Body of pancreas (tissue), 4 donors: ENCODE measurements around the gene NEDD4. TPM values are rescaled to one million over a fixed set of nuclear protein-coding genes. Genes with fewer than 3 reads are reported as not detected.
"Not testable (repeated sequence)": the region's sequence is repeated elsewhere in the genome, so short reads cannot be mapped to it uniquely, and the experiment has no call there.

Experiments used
- ATAC-seq: fragments of 150-250 bp; one replicate; pipeline ENCODE4 v1.9.1; 2016
- DNase-seq, 4 donors: peaks; one replicate each; pipeline ENCODE4 v3.0.0-alpha.2; 2019
- H3K27ac ChIP-seq, 4 donors: fragments of 200-600 bp; sonication (generic); 1 replicate in 3 of 4; 2 replicates in 1 of 4; pipeline versions ENCODE4 v1.5.1 to v1.6.1; 2016 to 2019; ENCODE audit warnings: mild to moderate bottlenecking in 1 of 4, mixed read lengths in 1 of 4, moderate library complexity in 1 of 4
- H3K27me3 ChIP-seq, 2 donors: fragments of 200-600 bp; sonication (generic); one replicate each; pipeline ENCODE4 v1.6.0; 2016; ENCODE audit warnings: mild to moderate bottlenecking in 1 of 2
- H3K36me3 ChIP-seq, 2 donors: fragments of 200-600 bp; sonication (generic); replicated peaks in 1 of 2; 2 replicates each; pipeline ENCODE4 v1.5.1; 2016; ENCODE audit warnings: low read depth in 2 of 2; ENCODE audit not compliant: insufficient read depth in 1 of 2
- H3K4me1 ChIP-seq: fragments of 200-600 bp; sonication (generic); one replicate; pipeline ENCODE4 v1.6.0; 2016
- H3K4me3 ChIP-seq, 2 donors: fragments of 200-600 bp; sonication (generic); 1 replicate in 1 of 2; 2 replicates in 1 of 2; pipeline ENCODE4 v1.5.1; 2016 to 2019
- H3K9me3 ChIP-seq, 3 donors: fragments of 200-600 bp; sonication (generic); 1 replicate in 2 of 3; 2 replicates in 1 of 3; pipeline ENCODE4 v1.5.1; 2016
- CTCF ChIP-seq, 7 experiments: fragments of 450-650 bp in 4 of 7; fragments of 200-600 bp in 3 of 7; sonication (generic) in 3 of 7; IDR thresholded peaks; one replicate each; pipeline ENCODE4 v1.5.1; 2016 to 2019; ENCODE audit warnings: antibody characterized with exemption in 7 of 7
- POLR2A ChIP-seq, 3 donors: fragments of 450-650 bp; IDR thresholded peaks; one replicate each; pipeline ENCODE4 v1.6.1; 2016; ENCODE audit warnings: antibody characterized with exemption in 3 of 3, mild to moderate bottlenecking in 2 of 3
- WGBS, 2 donors: methylation state at CpG; one replicate each; pipeline ENCODE4 v1.1.5; 2017; 5-methylcytosine and 5-hydroxymethylcytosine counted together
- intact Hi-C: fragments of 100-400 bp; cut with DNase I; formaldehyde crosslinking; loops from one replicate; pipeline ENCODE4 v1.15.1; 2023
- total RNA-seq, 2 donors: library from RNA; depleted of rRNA; stranded (reverse); fragments of >200 nt; gene quantifications; one replicate each; pipeline ENCODE4 v1.1.0, GENCODE V29; 2016

The NEDD4 gene
- total RNA-seq, 2 donors from 2014 or later: 3.0 to 8.0 TPM

- DNase-seq: no peak
- H3K4me3 ChIP-seq: no peak overlapping the region
- TF ChIP-seq POLR2A (IDR thresholded peaks at IDR 0.05) (no peak), CTCF (IDR thresholded peaks at IDR 0.05) (no peak)
- intact Hi-C loops: no loop called here
- WGBS, 2 donors: 66 to 68% methylated on average over 4 of the region's 4 CpGs
- no peak overlapping the region for H3K27ac ChIP-seq
- no peaks in the 10 kb centered on the region for H3K4me1 ChIP-seq
- H3K9me3 ChIP-seq: no peaks in the 10 kb centered on the region
- no peak for ATAC-seq
- peaks cover 0 to 7% of the 10 kb centered on the region in 2 donors for H3K36me3 ChIP-seq
- no peaks in the 10 kb centered on the region for H3K27me3 ChIP-seq
These were observed 136.8 kb downstream of the NEDD4 start for GRCh38 chr15:55856506-55857164.

GRCh38 chr15:55853134-55853533 is 140.3 kb downstream of the NEDD4 start:
- TF ChIP-seq POLR2A (IDR thresholded peaks at IDR 0.05) (no peak), CTCF (IDR thresholded peaks at IDR 0.05) (no peak)
- Histone ChIP-seq H3K4me3 (no peak overlapping the region), H3K9me3 (no peaks in the 10 kb centered on the region), H3K27ac (no peak overlapping the region), H3K36me3 (no peaks in the 10 kb centered on the region), H3K4me1 (no peaks in the 10 kb centered on the region), H3K27me3 (no peaks in the 10 kb centered on the region)
- 76 to 77% methylated on average over 4 of the region's 4 CpGs for WGBS, 2 donors
- no peak for DNase-seq
- intact Hi-C loops: no loop called here
- ATAC-seq: no peak

GRCh38 chr15:55846116-55846707 is 147.2 kb downstream of the NEDD4 start:
- 45 to 46% methylated on average over 5 of the region's 5 CpGs for WGBS, 2 donors
- H3K9me3 ChIP-seq: no peaks in the 10 kb centered on the region
- ATAC-seq (peak; percentile 47), DNase-seq (peak; percentile 29 to 70 (median 37))
- H3K4me3 ChIP-seq: no peak overlapping the region
- no peak overlapping the region for H3K27ac ChIP-seq
- H3K27me3 ChIP-seq: no peaks in the 10 kb centered on the region
- intact Hi-C loops: no loop called here
- H3K4me1 ChIP-seq: no peaks in the 10 kb centered on the region
- TF ChIP-seq POLR2A (IDR thresholded peaks at IDR 0.05) (no peak), CTCF (IDR thresholded peaks at IDR 0.05) (peak; percentile 28 to 83 (median 68))
- peaks cover 0 to 1% of the 10 kb centered on the region in 2 donors for H3K36me3 ChIP-seq

GRCh38 chr15:55842897-55843296 is 150.5 kb downstream of the NEDD4 start:
- ATAC-seq, intact Hi-C loops, H3K36me3 ChIP-seq, DNase-seq, H3K4me1 ChIP-seq, H3K27ac ChIP-seq, H3K4me3 ChIP-seq, H3K27me3 ChIP-seq, H3K9me3 ChIP-seq: not testable (repeated sequence)
- WGBS, 2 donors: 97 to 99% methylated on average over 4 of the region's 4 CpGs

- Histone ChIP-seq H3K9me3 (no peaks in the 10 kb centered on the region), H3K27me3 (no peaks in the 10 kb centered on the region), H3K4me3 (no peak overlapping the region), H3K4me1 (no peaks in the 10 kb centered on the region), H3K36me3 (no peaks in the 10 kb centered on the region), H3K27ac (no peak overlapping the region)
- ATAC-seq (no peak), DNase-seq (no peak)
- WGBS, 2 donors: 87 to 93% methylated on average over 3 of the region's 3 CpGs
- intact Hi-C loops: no loop called here
- TF ChIP-seq POLR2A (IDR thresholded peaks at IDR 0.05): no peak
- TF ChIP-seq CTCF (IDR thresholded peaks at IDR 0.05): no peak
These were observed 157.5 kb downstream of the NEDD4 start for GRCh38 chr15:55835866-55836265.
